LNCaP clone FGC (cell line): ENCODE data around the gene CARD10.

Experiments
- DNase-seq: peaks from one replicate; pipeline ENCODE4 v3.0.0-alpha.2; 2011; ENCODE audit warnings: low read depth
- H3K4me3 ChIP-seq: 2 replicates; pipeline ENCODE4 v1.5.1; 2011; ENCODE audit warnings: mild to moderate bottlenecking, low read depth, low read length, control low read depth
- CTCF ChIP-seq: IDR thresholded peaks from 2 replicates; pipeline ENCODE4 v1.5.1; 2012; ENCODE audit warnings: mild to moderate bottlenecking; ENCODE audit not compliant: control insufficient read depth, insufficient read depth; ENCODE audit errors: extremely low read depth

CARD10 gene

GRCh38 chr22:37467391-37467955 is 51.7 kb downstream of the CARD10 start:
- no peak for DNase-seq
- H3K4me3 ChIP-seq, result no peak overlapping the region
- no peak for TF ChIP-seq CTCF

- no peak for TF ChIP-seq CTCF
- H3K4me3 ChIP-seq, result no peak overlapping the region
- DNase-seq, result no peak
These were observed 55.0 kb downstream of the CARD10 start for GRCh38 chr22:37464181-37464580.

GRCh38 chr22:37462983-37463382 is 56.2 kb downstream of the CARD10 start:
- no peak for TF ChIP-seq CTCF
- DNase-seq, result no peak
- no peak overlapping the region for H3K4me3 ChIP-seq

- no peak for DNase-seq
- no peak overlapping the region for H3K4me3 ChIP-seq
These were observed 56.8 kb downstream of the CARD10 start for GRCh38 chr22:37462436-37462835.

GRCh38 chr22:37461961-37462360 is 57.3 kb downstream of the CARD10 start:
- no peak for DNase-seq

More at GRCh38 chr22:37462436-37462835, 56.8 kb downstream of the CARD10 start:
- no peak for TF ChIP-seq CTCF

GRCh38 chr22:37460684-37461083 is 58.5 kb downstream of the CARD10 start:
- no peak overlapping the region for H3K4me3 ChIP-seq
- no peak for DNase-seq
- TF ChIP-seq CTCF, result no peak

More at GRCh38 chr22:37461961-37462360, 57.3 kb downstream of the CARD10 start:
- no peak overlapping the region for H3K4me3 ChIP-seq
- TF ChIP-seq CTCF, result no peak

- no peak overlapping the region for H3K4me3 ChIP-seq
- DNase-seq, result no peak
- no peak for TF ChIP-seq CTCF
These were observed 60.0 kb downstream of the CARD10 start for GRCh38 chr22:37459206-37459605.
